ENCODE results near the gene PLK3. TPM values are rescaled to one million over a fixed set of nuclear protein-coding genes. Genes with fewer than 3 reads are reported as not detected.

Gene PLK3
- total and polyA plus RNA-seq, 9 of the 15 experiments (the other 6 are each of a cell fraction or from before 2014, with no cell fraction given), result 0.52 to 22.7 (median 11.0) TPM

- TF ChIP-seq ARID4B (CRISPR knock-in tag; IDR thresholded peaks at IDR 0.05) (peak; percentile 96), KLF6 (CRISPR knock-in tag; IDR thresholded peaks at IDR 0.05; ENCODE audit: borderline replicate concordance) (peak; percentile 77; the same call in 1 of the 2 replicates), PHTF2 (CRISPR knock-in tag; IDR thresholded peaks at IDR 0.05) (no peak), ZNF197 (CRISPR knock-in tag; IDR thresholded peaks at IDR 0.05; ENCODE audit: low read depth) (no peak; the same call in 1 of the 2 replicates), BCL6 (CRISPR knock-in tag; IDR thresholded peaks at IDR 0.05) (no peak), MBD2 (IDR thresholded peaks at IDR 0.05; ENCODE audit: borderline replicate concordance, low read depth) (no peak; the same call in 1 of the 2 replicates), ZNF57 (CRISPR knock-in tag; IDR thresholded peaks at IDR 0.05) (no peak), LEF1 (IDR thresholded peaks at IDR 0.05) (peak; percentile 78; the same call in 1 of the 2 replicates), CCNT2 (IDR thresholded peaks at IDR 0.05; ENCODE audit: borderline replicate concordance, extremely low read depth, insufficient read length, low read depth, low read length) (peak; percentile 93), CSDE1 (IDR thresholded peaks at IDR 0.05) (no peak; a peak in 2 of 4 replicates), ZNF561 (CRISPR knock-in tag; conservative IDR thresholded peaks at IDR 0.05) (no peak), TAF1 (IDR thresholded peaks at IDR 0.05; ENCODE audit: control insufficient read depth, extremely low read depth, insufficient read depth, low read length, severe bottlenecking) (peak; percentile 90), DPF2 (IDR thresholded peaks at IDR 0.05) (peak; percentile 79), CTCFL (IDR thresholded peaks at IDR 0.05; ENCODE audit: borderline replicate concordance, insufficient read depth, low read depth, low read length, poor library complexity, severe bottlenecking) (peak; percentile 69), ZNF239 (CRISPR knock-in tag; IDR thresholded peaks at IDR 0.05) (peak; percentile 45; the same call in 1 of the 2 replicates), POLR2B (IDR thresholded peaks at IDR 0.05; ENCODE audit: low read depth, partially characterized antibody) (peak; percentile 75), RHOXF2B (CRISPR knock-in tag; conservative IDR thresholded peaks at IDR 0.05) (no peak), ZKSCAN8 (CRISPR knock-in tag; IDR thresholded peaks at IDR 0.05) (no peak), IRF1 (CRISPR knock-in tag; IDR thresholded peaks at IDR 0.05; ENCODE audit: borderline replicate concordance) (no peak; the same call in 1 of the 2 replicates), BDP1 (IDR thresholded peaks at IDR 0.05; ENCODE audit: insufficient read depth, insufficient read length) (no peak)
Observed at GRCh38 chr1:44799770-44800584, at the start of gene PLK3 (continued).
